Occipital lobe (tissue), 2 donors: ENCODE results near the gene OPN4. TPM values are rescaled to one million over a fixed set of nuclear protein-coding genes. Genes with fewer than 3 reads are reported as not detected.

Source experiments
- DNase-seq: peaks from one replicate; lab custom pipeline; 2025; lab: John Stamatoyannopoulos, UW
- total RNA-seq: library from RNA; depleted of rRNA; stranded (reverse); fragments of >200 nt; gene quantifications from one replicate; pipeline ENCODE4 v1.2.3, GENCODE V29; 2014

Gene OPN4
- total RNA-seq, 1 donor from 2014 or later, result not detected

DNA sequence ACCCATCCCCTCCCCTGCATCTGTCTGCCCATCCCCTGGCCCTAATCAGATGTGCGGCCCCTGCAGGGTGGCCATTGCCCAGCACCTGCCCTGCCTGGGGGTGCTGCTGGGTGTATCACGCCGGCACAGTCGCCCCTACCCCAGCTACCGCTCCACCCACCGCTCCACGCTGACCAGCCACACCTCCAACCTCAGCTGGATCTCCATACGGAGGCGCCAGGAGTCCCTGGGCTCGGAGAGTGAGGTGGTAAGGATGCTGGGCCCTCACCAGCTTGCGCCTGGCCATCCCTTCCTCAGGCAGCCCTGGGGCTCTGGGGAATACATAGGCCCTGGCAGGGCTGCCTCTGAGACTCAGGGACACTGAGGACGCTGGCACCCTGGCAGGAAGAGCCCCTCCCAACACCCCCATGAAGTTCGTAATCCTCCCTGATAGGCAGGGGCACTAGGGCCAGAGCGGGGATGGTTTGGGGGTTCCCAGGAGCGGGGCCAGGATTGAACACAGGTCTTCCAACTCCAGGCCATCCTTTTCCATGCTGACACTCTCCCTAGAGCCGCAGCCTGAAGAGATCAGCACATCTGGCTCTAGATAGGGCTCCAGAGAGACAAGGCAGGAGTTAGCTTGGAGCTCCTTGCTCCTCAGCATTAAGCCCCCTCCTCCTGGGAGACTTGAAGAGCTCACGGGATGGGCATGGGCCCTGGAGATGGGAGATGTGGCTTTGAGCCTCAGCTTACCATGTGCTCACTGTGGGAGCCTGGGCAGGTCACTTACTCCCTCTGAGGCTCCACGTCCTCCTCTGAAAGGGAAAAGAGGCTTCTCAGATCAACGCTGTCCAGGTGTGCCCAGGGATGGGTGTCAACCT is 8.1 kb downstream of the OPN4 start:
- no peak for DNase-seq

DNA sequence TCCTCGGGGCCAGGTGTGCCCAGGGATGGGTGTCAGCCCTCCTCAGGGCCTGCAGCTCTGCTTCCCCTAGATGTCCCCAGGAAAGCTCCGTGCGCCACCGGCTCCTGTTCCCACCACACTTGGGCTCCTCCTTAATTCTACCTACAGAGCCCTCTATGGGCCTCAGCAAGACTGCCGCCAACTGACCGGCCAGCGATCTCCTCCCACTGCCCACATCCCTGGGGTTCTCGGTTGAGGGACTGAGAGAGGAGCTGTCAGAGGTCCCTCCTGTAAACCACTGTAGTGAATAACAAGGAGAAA is 8.6 kb downstream of the OPN4 start:
- no peak for DNase-seq

DNA sequence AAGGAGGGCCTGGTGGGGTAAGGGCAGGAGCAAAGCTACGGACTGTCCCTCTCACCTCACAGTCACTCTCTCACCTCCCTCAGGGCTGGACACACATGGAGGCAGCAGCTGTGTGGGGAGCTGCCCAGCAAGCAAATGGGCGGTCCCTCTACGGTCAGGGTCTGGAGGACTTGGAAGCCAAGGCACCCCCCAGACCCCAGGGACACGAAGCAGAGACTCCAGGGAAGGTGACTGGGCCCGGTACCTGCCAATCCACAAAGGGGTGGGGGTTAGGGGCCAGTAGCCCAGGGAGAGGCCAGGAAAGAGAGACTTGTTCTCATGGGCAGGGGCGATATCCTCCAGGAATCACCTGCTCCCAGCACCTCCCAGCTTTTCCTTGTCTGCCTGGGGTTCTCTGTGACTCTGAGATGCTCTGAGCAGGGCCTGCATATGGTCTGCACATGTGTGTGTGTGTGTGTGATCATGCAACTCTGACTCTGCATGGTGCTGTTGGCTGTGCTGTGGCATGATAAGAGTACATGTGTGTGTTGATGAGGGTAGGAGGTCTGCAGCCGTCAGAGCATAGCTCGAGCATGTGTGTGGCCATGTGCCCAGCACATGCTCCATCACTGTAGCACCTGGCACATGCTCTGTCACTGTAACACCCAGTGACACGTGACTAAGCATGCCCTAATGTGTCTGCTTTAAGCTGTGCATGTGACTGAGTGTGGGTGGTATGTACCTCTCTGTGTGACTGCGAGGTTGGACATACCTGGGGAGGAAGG is 9.4 kb downstream of the OPN4 start:
- DNase-seq, result no peak

DNA sequence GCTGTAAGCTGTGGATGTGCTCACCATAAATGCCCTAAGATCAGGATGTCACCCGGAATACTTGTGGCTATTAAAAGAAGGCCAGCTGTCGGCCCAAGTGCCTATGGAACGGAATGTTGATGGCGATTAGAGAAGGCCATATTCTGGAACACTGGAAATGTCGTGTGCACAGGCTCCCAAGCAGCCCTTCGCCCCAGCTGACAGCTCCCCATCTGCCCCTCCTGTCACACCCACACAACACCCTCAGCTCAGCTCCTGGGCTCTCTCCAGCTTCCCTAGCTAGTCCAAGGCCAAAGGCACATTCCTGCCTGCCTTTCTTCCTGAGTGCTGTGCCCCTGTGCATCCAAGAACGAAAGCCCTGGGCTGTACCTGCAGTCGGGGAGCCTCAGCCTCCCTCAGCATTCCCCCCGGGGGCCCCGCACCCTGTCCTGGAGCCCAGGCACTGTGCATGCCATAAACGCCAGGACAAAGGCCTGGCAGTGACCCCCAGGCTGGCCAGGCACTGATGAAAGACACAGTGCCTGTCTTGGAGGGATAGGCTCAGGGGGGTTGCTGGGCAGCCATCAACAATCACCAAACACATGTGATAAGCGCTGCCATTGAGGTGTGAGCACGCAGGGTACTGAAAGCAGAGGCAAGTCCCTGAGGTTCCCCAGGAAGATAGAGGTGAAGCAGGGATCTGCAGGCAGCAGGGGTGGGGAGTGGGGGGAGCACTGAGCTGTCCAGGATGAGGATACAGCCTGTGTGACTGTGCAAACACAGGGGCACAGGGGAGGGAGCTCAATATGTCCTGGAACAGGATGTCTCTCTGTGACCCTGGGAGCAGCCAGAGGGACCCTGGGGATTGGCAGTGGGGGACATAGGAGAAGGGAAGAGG is 10.2 kb downstream of the OPN4 start:
- no peak for DNase-seq

DNA sequence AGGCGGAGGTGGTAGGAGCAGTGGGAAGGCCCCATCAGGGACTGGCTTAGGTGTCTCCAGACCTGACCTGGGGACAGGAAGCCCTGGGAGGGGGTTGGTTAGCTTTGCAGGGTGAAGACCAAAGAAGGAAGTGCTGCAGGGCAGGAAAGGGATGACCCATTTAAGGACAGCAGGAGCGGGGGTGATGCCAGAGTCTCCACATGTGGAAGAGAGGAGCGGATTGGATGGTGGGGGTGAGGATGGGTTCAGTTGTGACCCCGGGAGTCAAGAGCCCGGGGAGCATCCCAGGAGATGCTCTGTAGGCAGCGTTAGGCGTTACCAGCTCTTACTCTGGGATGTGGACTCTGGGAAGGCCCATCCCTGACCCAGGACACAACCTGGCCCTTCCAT is 10.9 kb downstream of the OPN4 start:
- DNase-seq, result no peak

DNA sequence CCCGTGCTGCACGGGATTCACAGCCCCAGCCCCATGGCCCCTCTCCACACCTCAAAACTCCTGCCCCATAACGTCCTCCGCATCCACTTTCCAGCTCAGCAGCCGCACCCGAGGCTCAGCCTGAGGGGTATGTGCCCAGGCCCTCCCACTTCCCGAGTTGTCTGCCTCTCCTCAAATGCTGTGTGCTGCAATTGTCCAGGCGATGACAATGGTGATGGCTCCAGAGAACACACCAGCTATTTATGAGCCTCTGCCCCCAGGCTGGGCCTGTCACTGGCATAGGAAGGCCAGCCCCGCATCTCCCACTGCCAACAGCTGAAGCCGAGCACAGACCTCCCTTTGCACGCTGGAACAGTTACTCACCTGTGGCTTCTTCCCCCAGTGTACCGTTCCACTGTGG is 11.5 kb downstream of the OPN4 start:
- DNase-seq, result peak; percentile 72

DNA sequence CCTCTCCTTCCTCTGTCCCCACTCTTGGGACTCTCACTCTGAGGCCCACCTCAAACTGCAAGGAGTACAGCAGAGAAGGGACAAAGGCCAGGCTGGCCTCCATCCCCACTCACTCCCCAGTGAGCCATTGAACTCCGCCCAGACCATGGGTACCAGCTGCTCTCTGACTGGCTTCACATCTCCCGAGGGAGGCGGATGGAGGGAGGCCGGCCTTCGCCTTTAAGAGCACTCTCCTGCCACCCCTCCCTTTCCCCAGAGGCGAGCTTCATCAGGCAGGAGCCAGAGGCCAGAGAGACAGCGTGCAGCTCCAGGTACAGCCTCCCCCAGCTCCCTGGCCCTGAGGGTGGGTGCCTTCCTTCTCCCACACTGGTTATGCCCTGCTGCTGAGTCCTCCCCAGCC is 12.2 kb downstream of the OPN4 start:
- peak; percentile 37 for DNase-seq

DNA sequence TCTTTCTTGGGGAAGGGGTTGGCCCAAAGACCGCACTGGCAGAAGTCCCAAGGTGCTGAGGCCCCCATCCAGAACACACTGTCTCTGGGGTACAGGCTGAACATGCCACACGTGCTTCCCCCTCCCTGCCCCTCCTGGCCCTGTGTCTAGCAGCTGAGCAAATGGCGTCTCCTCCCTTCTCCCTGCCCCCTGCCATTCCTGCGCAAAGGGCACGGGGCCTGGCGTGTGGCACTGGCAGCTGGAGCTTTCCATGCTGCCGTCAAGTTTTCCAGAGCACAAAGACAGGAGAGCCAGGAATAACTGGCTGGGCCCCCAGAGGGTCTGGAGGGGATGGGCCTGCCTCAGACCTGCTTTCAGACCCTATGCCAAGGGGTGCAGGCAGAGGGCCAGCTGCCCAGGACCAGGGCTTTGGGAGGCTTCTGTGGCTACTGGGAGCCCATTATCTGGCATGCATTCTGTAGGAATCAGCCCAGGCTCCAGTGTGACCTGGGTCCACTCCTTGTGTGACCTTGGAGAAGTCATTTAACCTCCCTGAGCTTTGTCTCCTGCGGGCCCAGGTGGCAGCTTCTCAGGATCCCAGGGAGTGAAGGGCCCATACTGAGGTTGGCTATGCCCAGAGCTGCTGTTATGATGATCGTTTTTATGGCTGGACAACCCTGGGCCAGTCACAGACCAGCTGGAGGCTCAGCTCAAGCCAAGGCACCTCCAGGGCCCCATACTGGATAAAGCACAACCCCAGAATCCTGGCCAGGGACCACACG is 13.3 kb downstream of the OPN4 start:
- DNase-seq, result no peak

DNA sequence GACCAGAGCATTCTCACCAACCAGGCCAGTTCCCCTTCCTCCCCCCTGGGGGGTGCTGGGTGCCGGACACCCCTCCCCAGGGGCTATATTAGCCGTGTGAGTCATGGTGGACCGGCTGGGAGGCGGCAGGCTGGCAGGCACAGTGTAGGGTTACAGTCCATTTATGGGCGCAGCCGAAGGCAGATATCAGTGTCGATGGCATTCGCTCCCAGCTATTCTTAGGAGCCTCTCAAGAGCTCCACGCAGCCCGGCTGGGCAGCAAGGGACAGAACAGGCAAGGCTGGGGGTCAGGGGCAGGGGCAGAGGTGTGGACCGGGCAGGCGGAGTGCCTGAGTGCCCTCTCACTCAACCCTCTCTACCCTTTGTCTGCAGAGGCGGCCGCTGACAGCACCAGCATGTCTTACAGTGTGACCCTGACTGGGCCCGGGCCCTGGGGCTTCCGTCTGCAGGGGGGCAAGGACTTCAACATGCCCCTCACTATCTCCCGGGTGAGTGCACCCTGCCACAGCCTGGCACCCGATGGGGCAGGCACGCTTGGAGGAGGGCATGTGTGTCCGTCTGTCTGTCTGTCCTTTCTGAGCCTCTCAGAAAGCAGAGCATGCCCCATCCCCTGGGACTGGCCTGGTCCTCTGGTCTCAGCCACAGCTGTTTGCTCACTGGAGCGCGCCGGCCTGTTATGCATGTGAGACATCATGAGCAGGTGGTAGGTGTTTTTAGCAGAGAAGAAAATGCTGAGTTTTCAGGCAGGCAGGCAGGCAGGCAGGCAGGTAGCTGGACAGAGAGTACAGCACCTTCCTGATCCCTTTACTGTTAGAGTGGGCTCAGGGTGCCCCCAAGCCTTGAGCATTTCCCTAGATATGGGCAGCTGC is 14.2 kb downstream of the OPN4 start, which contains the start of gene LDB3:
LDB3 (plus strand) TSS at position 215 of the 869 bp plus-strand sequence; CDS start at position 396, 181 bp downstream.
- DNase-seq, result no peak

DNA sequence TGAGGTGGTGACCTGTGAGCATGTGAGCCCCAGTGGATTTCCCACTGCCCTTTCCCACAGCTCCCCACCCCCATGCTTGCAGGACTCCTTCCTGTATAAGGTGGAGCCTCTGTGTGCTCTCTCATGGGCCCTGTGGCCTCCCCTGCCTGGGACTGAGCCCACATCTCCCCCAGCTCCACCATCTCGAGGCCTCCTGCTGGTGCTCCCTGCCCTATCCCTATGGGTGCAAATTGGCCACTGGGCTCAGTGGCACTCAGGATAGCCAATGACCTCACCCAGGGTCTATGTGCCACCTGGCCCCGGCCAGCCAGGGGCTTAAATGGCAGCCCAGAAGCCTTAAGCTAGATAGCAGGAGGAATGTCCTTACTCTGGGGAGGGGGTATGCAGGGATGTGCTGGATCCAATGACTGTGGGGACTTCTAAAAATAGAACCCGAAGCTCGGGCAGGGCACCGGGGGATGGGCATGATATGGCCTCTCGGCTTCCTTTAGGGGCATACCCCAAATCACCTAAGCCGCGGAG is 16.0 kb downstream of the OPN4 start:
- DNase-seq, result no peak

DNA sequence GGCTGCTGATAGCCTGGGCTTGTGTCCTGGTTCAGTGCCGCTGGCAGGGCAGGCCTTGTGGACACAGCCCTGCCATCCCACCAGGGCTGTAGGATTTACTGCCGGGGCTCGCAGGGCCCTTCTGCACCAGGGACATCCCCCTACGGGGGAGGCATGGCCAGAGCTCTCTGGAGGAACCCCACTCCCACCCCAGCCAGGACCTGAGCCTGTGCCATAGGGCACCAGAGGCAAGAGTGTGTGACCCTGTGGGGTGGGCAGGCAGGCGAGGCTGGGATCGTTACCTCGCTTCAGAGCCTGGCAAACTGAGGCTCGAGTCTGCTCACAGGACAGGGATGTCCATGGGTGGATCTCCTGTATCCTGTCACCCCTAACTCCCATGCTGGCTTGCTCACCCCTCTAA is 16.5 kb downstream of the OPN4 start:
- no peak for DNase-seq

DNA sequence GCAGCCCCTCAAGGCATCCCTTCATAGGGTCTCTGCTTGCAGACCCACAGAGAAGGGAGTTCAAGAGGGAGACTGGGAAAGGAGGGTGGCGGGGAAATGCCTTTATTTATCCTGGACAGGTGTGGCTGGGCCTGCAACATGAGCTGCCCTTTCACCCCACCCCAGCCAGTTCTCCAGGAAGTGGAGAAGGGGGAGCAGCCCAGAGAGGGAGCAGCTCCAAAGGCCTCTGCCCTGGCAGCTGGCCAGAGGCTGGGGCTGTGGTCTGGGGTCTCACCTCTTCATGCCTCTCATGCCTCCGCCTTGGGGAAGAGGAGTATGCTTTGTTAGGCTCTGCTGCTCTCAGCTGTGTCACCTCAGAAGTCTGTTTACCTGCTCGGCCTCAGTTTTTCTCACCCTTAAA is 17.1 kb downstream of the OPN4 start:
- no peak for DNase-seq

DNA sequence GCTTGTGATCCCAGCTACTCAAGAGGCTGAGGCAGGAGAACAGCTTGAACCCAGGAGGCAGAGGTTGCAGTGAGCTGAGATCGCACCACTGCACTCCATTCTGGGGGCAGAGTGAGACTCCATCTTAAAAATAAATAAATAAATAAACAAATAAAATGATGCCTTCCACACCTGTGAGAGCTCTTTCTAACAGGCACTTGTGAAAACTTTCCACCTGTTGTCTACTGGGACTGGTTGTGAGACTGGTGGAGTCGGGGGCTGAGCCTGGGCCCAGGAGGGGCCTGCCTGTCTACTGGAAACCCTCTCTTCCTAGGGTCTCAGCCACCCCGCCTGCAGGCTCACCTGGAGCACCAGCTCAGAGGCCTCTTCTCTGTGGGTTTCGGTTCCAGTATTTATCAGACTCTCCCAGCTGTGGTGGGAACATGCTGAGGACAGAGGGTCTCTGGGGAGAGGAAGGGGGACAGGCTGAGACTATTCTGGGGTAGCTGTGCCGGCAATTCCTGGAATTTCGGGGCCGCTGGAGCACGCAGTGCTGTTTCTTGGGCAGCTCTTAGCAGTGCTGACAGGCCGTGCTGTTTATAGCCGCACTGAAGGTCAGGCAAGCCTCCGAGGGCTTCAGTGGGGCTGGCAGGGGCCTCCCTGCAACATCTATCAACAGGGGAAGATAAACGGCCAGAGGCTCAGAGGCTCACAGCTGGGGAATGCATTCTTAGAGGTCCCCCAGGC is 17.8 kb downstream of the OPN4 start:
- DNase-seq, result no peak

DNA sequence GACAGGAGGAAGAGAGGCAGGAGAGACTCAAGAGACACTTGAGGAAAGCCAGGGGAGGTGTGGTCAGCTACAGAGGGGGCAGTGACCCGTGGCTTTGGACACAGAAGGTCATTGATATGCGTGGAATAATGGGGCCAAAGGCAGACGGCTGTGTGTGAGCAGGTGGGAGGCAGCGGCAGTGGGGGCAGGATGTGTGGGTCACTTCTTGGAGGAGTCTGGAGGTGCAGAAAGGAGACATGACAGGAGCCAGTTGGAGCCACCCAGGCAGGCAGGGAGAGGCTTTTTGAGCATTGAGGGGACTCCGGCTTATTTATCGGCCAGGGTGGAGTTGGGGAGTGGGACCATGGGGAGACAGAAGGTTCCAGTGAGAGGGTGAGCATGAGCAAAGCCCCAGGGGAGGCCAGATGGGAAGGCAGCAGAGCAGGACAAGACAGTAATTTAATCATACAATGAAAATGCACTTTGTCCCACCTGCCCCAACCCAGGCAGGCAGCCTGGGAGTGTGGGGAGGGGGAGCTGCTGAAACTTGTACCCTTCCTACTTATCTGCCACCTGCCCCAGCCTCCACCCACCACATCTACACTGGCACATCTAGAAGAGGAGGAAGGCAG is 19.0 kb downstream of the OPN4 start:
- DNase-seq, result no peak

DNA sequence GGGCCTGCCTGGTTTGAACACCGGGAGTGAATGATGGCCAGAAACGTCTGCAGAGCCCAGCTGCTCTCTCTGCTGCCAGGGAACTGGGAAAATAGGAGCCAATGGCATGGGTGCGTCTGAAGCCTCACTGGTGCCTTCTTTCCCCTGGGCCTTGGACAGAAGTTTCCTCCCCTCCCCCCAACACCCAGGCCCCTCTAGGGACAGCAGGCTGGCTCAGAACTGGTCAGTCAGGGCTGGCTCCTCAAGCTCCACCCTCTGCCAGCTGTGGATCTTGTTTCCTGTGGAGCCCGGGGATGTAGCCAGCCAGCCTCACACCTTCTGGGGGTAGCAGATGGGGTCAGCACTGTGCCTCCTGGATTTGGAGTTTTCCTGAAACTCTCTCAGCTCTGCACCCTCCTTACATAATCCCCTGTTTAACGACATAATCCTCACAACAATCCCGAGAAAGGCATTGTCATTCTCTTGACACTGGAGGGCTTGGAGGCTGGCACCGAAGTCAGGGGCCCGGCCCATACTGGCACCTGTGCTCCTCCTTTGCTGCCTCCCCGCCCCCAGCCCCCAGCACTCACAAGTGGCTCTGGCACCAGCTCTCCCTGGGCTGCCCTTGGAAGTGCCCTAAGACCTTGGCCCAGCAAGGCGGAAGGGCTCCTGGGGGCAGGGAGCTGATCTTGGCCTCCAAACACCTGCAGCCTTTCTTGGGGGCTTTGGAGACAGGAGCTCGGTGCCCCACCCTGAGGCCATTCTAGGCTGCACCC is 19.7 kb downstream of the OPN4 start:
- DNase-seq, result no peak

DNA sequence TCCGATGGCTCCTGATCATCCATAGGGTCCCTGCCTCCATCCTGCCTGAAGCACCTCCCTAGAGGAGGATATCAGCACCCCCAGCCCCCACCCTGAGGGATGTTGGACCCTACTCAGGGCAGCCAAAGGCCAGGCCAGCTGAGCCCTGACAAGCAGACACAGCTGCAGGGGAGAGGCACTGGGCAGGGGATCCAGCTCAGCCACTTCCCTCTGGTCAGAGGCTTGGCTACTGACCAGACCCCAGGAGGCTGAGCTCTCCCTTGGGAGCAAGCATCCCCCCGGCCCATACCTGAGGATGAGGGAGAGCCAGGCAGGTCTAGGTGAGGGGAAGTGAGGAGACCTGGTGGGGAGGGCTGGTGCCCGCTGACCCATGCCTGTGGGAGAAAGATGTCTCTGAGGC is 20.6 kb downstream of the OPN4 start:
- DNase-seq, result no peak

DNA sequence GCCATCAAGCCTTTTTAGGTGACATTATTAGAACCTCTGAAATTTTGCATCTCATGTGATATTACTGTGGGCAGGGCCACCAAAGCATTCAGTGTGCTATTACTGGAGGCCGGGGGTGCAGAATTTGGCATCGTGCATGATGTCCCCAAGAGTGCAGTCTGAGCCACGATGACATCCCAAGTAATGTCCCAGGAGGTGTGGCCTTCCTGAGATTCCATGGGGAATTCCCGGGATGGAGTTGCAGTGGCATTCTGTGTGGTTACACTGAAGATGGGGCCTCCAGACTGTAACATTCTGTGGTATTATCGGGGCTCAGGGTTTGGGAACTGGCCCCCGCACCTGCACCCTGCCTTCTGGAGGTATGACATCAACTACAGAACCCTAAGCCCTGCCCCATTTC is 23.0 kb downstream of the OPN4 start:
- DNase-seq, result no peak
